GM12801 (cell line): ENCODE results near the gene OR51G2.

ENCODE experiments used
- CTCF ChIP-seq: IDR thresholded peaks from one replicate; pipeline ENCODE4 v1.5.1; 2011; ENCODE audit warnings: control low read depth; ENCODE audit not compliant: insufficient read length; ENCODE audit errors: extremely low read depth

The OR51G2 gene

GRCh38 chr11:4932751-4933150 lies 13.6 kb upstream of the OR51G2 start:
- no peak for TF ChIP-seq CTCF

- no peak for TF ChIP-seq CTCF
Measured at GRCh38 chr11:4926608-4927007, 7.5 kb upstream of the OR51G2 start.

- no peak for TF ChIP-seq CTCF
Measured at GRCh38 chr11:4924239-4924638, 5.1 kb upstream of the OR51G2 start, which contains the start of gene OR51G1. OR51G1 (minus strand) TSS chr11:4924339; CDS start chr11:4924339, 0 bp downstream.

GRCh38 chr11:4922304-4922703 lies 3.2 kb upstream of the OR51G2 start:
- no peak for TF ChIP-seq CTCF

- TF ChIP-seq CTCF: no peak
Measured at GRCh38 chr11:4921796-4922195, 2.6 kb upstream of the OR51G2 start.

GRCh38 chr11:4916581-4916980 lies 2.6 kb downstream of the OR51G2 start:
- no peak for TF ChIP-seq CTCF

- TF ChIP-seq CTCF: no peak
Measured at GRCh38 chr11:4903484-4903883, 15.7 kb downstream of the OR51G2 start, which contains the start of gene OR51A7. OR51A7 (plus strand) TSS chr11:4903783; CDS start chr11:4907370, 3,587 bp downstream.
